Chondrocyte (in vitro differentiated cells): Measurements from ENCODE around the gene AP1G2. TPM values are rescaled to one million over a fixed set of nuclear protein-coding genes. Genes with fewer than 3 reads are reported as not detected.

Source experiments
- DNase-seq: peaks from one replicate; pipeline ENCODE4 v3.0.0; 2021; ENCODE audit warnings: mixed read lengths, low spot score
- H3K27ac Mint-ChIP-seq: one replicate; pipeline ENCODE4 v1.8.0; 2021; ENCODE audit warnings: mild to moderate bottlenecking, moderate library complexity, mixed read lengths; ENCODE audit not compliant: unreplicated experiment
- H3K27me3 Mint-ChIP-seq: 2 replicates; pipeline ENCODE4 v1.8.0; 2021; ENCODE audit warnings: low read depth, mixed read lengths
- H3K36me3 Mint-ChIP-seq: 2 replicates; pipeline ENCODE4 v1.8.0; 2021; ENCODE audit warnings: low read depth, mixed read lengths
- H3K4me1 Mint-ChIP-seq: 2 replicates; pipeline ENCODE4 v1.8.0; 2021; ENCODE audit warnings: low read depth, mild to moderate bottlenecking, mixed read lengths
- H3K4me3 Mint-ChIP-seq: one replicate; pipeline ENCODE4 v1.8.0; 2021; ENCODE audit warnings: mild to moderate bottlenecking, moderate library complexity, mixed read lengths; ENCODE audit not compliant: unreplicated experiment
- H3K9me3 Mint-ChIP-seq: 2 replicates; pipeline ENCODE4 v1.8.0; 2021; ENCODE audit warnings: low read depth, mixed read lengths
- total RNA-seq: library from RNA; stranded (reverse); gene quantifications from 3 replicates; pipeline ENCODE4 v1.2.1, GENCODE V29; 2021
- TF ChIP-seq, protein P1 (sequence below): fragments of 200-600 bp; sonication (generic); IDR thresholded peaks from 2 replicates; pipeline ENCODE4 v1.5.0; 2021; ENCODE audit warnings: antibody characterized with exemption, mild to moderate bottlenecking, moderate library complexity

Gene AP1G2
- total RNA-seq, 1 donor from 2014 or later, result 16.4 TPM

DNA sequence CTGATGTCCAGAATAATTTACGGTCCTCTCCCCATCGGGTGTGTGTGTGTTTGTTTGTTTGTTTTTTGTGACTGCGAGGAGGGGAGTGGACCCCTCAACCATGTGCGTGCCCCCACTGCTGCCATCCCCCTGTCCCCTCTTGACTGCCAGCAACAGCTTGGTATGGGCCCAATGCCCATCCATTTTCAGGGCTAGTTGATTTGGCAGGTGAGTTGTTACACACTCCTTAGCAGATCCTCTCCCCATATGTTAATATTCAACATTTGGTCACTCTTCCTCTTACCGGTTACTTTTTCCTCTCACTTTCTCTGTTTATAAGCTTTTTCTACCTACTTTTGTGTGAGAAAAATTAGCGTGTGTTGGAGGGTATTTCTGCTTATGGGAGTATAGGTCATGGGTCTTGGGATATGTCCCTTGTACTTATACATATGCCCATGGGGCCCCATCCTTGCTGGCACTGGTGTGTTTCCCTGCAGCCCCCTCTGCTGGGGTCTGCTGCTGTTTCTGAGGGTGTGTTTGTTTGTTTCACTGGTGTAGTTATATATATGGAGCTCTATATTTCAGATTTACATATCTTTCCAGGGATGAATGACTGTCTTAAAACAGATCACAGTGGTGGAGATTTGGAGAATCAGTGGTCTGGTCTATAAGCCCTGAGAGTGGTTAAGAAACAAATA lies 49.8 kb downstream of the AP1G2 start:
- H3K4me1 Mint-ChIP-seq, result no peaks in the 10 kb centered on the region
- no peak for DNase-seq
- TF ChIP-seq, protein P1, sequence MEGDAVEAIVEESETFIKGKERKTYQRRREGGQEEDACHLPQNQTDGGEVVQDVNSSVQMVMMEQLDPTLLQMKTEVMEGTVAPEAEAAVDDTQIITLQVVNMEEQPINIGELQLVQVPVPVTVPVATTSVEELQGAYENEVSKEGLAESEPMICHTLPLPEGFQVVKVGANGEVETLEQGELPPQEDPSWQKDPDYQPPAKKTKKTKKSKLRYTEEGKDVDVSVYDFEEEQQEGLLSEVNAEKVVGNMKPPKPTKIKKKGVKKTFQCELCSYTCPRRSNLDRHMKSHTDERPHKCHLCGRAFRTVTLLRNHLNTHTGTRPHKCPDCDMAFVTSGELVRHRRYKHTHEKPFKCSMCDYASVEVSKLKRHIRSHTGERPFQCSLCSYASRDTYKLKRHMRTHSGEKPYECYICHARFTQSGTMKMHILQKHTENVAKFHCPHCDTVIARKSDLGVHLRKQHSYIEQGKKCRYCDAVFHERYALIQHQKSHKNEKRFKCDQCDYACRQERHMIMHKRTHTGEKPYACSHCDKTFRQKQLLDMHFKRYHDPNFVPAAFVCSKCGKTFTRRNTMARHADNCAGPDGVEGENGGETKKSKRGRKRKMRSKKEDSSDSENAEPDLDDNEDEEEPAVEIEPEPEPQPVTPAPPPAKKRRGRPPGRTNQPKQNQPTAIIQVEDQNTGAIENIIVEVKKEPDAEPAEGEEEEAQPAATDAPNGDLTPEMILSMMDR, result no peak
- H3K36me3 Mint-ChIP-seq, result peaks cover 7% of the 10 kb centered on the region
- H3K27ac Mint-ChIP-seq, result no peak overlapping the region
- H3K4me3 Mint-ChIP-seq, result no peak overlapping the region
- H3K9me3 Mint-ChIP-seq, result no peaks in the 10 kb centered on the region
- H3K27me3 Mint-ChIP-seq, result no peaks in the 10 kb centered on the region

GRCh38 chr14:23514644-23514957 lies 53.0 kb downstream of the AP1G2 start:
- Mint-ChIP-seq H3K27me3 (no peaks in the 10 kb centered on the region), H3K9me3 (no peaks in the 10 kb centered on the region), H3K36me3 (peaks cover 5% of the 10 kb centered on the region), H3K27ac (no peak overlapping the region), H3K4me3 (no peak overlapping the region), H3K4me1 (no peaks in the 10 kb centered on the region)
- DNase-seq, result no peak
- TF ChIP-seq, protein P1, result no peak

- Mint-ChIP-seq H3K4me1 (no peaks in the 10 kb centered on the region), H3K27me3 (no peaks in the 10 kb centered on the region), H3K36me3 (peaks cover 5% of the 10 kb centered on the region), H3K9me3 (no peaks in the 10 kb centered on the region), H3K4me3 (no peak overlapping the region), H3K27ac (no peak overlapping the region)
- no peak for DNase-seq
- TF ChIP-seq, protein P1, result no peak
Measured at GRCh38 chr14:23513818-23514643, 53.6 kb downstream of the AP1G2 start.

DNA sequence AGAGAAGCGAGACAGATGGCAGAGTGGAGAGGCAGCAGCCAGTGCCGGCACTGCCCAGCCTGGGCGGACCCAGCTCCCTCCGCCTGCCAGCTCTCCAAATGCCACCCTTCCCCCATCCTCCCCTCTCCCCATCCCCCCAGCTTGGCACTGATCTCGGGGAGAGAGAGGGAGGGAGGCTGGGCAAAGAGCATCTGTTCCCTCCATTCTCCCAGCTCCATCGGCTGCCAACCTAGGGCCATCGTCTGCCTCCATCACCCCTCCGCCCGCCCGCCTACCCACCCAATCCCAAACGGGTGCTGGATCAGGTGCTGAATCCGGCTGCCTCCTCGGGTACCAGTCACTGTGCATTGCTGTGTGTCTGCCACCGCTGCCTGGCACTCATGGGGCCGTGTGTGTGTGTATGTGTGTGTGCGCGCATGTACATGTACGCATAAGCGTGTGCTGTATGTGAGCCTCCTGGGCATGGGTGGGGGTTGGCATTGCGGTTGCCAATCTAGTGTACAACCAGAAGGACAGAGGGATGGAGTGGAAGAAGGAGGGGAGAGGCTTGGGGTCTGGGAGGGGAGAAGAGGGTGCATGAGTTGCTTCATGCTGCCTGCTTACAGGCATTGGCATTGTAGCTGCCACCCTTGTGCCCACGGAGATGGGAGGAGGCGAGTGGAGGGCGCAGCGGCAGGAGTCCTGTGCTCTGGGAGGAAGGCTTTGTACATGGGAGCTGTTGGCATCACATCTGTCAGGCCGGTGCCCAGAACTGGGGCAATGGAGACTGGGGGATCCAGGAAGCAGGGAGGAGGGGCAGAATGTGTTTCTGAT lies 54.4 kb downstream of the AP1G2 start:
- TF ChIP-seq, protein P1, result no peak
- H3K36me3 Mint-ChIP-seq, result peaks cover 5% of the 10 kb centered on the region
- DNase-seq, result no peak
- H3K4me3 Mint-ChIP-seq, result no peak overlapping the region
- no peaks in the 10 kb centered on the region for H3K9me3 Mint-ChIP-seq
- no peaks in the 10 kb centered on the region for H3K27me3 Mint-ChIP-seq
- H3K4me1 Mint-ChIP-seq, result no peaks in the 10 kb centered on the region
- no peak overlapping the region for H3K27ac Mint-ChIP-seq

DNA sequence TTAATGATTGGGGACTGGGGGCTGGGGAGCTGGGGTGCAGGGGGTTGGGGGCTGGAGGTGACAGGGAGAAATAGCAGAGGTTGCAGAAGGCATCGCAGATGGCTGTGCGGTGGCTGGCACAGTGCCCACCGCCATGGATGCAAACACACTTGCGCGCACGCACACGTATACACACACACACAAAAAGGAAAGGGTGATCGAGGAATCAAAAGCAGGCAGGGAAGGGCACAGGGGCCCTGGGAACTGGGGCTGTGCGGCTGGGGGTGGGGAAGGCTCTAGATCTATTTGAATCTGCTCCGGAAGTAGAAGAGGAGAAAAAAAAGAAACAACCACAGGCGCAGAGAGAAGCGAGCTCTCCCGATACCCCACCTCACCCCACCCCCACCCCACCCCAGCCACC lies 55.4 kb downstream of the AP1G2 start:
- Mint-ChIP-seq H3K9me3 (no peaks in the 10 kb centered on the region), H3K36me3 (peaks cover 5% of the 10 kb centered on the region), H3K27ac (no peak overlapping the region), H3K4me1 (no peaks in the 10 kb centered on the region), H3K27me3 (no peaks in the 10 kb centered on the region), H3K4me3 (no peak overlapping the region)
- no peak for DNase-seq
- TF ChIP-seq, protein P1, result no peak
